ENCODE results near the gene SH3GL1. TPM values are rescaled to one million over a fixed set of nuclear protein-coding genes. Genes with fewer than 3 reads are reported as not detected.

Gene SH3GL1
- total and polyA plus RNA-seq, 2 experiments from 2014 or later, result 73.1 to 89.5 TPM

- no peaks in the 10 kb centered on the region; the same call in 1 of the 2 replicates for H4K20me1 ChIP-seq (replicated peaks; ENCODE audit: insufficient read depth)
- Mint-ChIP-seq H3K9me3 (peaks cover 30% of the 10 kb centered on the region), H3K4me3 (no peak overlapping the region; the same call in 2 of the 3 replicates), H3K4me1 (no peaks in the 10 kb centered on the region), H3K27ac (no peak overlapping the region), H3K27me3 (ENCODE audit: insufficient read depth, low read depth, poor library complexity) (peaks cover 13% of the 10 kb centered on the region), H3K36me3 (ENCODE audit: low read depth) (peaks cover 75% of the 10 kb centered on the region)
- TF ChIP-seq CTCF (conservative IDR thresholded peaks at IDR 0.05; ENCODE audit: low read depth in 2 of 2) (no peak), NANOG (IDR thresholded peaks at IDR 0.05; ENCODE audit: borderline replicate concordance) (no peak), CREB1 (CRISPR knock-in tag; IDR thresholded peaks at IDR 0.05; ENCODE audit: low read depth) (no peak), REST (IDR thresholded peaks at IDR 0.05; ENCODE audit: unreplicated experiment) (no peak), ETS1 (IDR thresholded peaks at IDR 0.05) (no peak), ZNF331 (CRISPR knock-in tag; IDR thresholded peaks at IDR 0.05; ENCODE audit: low read depth) (no peak), ZNF114 (CRISPR knock-in tag; IDR thresholded peaks at IDR 0.05) (no peak), EZH2 (IDR thresholded peaks at IDR 0.05; ENCODE audit: low read depth, unreplicated experiment) (no peak), POLR2AphosphoS5 (IDR thresholded peaks at IDR 0.05; ENCODE audit: low read depth) (no peak), JUNB (IDR thresholded peaks at IDR 0.05; ENCODE audit: unreplicated experiment) (no peak), EZH2phosphoT487 (IDR thresholded peaks at IDR 0.05; ENCODE audit: unreplicated experiment) (no peak), ZNF462 (CRISPR knock-in tag; IDR thresholded peaks at IDR 0.05) (no peak), STAT1 (IDR thresholded peaks at IDR 0.05; ENCODE audit: unreplicated experiment) (no peak)
- no peaks in the 10 kb centered on the region for H3K27me3 ChIP-seq (ENCODE audit: insufficient read depth)
- H3F3A ChIP-seq (replicated peaks; ENCODE audit: low read depth), result no peaks in the 10 kb centered on the region
- H3K4me3 ChIP-seq, result no peak overlapping the region
- no peak overlapping the region for H3K4me2 ChIP-seq
- H3K79me2 ChIP-seq (replicated peaks; ENCODE audit: insufficient read depth), result no peaks in the 10 kb centered on the region
- H3K27ac ChIP-seq (ENCODE audit: low read depth), result no peak overlapping the region
- no peak for ATAC-seq
- H3K4me1 ChIP-seq (ENCODE audit: insufficient read depth), result no peaks in the 10 kb centered on the region
- H3K9me2 ChIP-seq (ENCODE audit: insufficient read depth), result no peaks in the 10 kb centered on the region
- peaks cover 3% of the 10 kb centered on the region; the same call in 1 of the 2 replicates for H3K36me3 ChIP-seq (ENCODE audit: insufficient read depth)
- DNase-seq (ENCODE audit: low spot score), result no peak
- no peak overlapping the region for H2AFZ ChIP-seq
These were observed 81.2 kb downstream of the SH3GL1 start for GRCh38 chr19:4319067-4319718.
